ENCODE data around the gene UGP2.

DNA sequence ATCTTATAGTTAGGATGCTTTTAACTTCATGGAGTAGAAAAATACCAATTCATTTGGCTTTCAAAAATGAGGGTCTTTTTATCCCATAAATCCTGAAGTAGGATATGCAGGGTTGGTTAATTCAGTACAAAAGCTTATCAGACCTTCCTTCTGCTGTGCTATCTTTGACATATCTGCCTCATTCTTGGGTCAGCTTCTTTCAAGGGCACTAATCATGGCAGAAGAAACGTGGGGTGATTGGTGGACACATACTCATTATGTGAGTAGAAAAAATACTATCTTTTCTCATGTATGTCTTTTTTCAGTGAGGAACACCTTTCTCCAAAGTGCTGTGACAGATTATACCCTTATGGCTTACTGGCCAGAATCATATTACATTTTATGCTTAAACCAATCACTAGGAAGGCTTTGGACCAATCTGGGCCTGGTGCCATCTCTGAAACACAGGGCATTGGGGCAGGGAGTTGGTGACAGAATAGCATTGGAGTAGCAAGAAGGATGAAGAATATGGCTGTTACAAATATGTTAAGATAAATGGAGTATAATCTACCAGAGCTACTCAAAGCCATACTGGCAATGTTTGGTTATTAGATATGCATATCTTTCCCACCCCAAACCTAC, 10.1 kb downstream of the UGP2 start:
- TF ChIP-seq, protein P1, sequence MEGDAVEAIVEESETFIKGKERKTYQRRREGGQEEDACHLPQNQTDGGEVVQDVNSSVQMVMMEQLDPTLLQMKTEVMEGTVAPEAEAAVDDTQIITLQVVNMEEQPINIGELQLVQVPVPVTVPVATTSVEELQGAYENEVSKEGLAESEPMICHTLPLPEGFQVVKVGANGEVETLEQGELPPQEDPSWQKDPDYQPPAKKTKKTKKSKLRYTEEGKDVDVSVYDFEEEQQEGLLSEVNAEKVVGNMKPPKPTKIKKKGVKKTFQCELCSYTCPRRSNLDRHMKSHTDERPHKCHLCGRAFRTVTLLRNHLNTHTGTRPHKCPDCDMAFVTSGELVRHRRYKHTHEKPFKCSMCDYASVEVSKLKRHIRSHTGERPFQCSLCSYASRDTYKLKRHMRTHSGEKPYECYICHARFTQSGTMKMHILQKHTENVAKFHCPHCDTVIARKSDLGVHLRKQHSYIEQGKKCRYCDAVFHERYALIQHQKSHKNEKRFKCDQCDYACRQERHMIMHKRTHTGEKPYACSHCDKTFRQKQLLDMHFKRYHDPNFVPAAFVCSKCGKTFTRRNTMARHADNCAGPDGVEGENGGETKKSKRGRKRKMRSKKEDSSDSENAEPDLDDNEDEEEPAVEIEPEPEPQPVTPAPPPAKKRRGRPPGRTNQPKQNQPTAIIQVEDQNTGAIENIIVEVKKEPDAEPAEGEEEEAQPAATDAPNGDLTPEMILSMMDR (IDR thresholded peaks at IDR 0.05; ENCODE audit: low read depth, low read length, missing input control): no peak
- TF ChIP-seq, protein P2, sequence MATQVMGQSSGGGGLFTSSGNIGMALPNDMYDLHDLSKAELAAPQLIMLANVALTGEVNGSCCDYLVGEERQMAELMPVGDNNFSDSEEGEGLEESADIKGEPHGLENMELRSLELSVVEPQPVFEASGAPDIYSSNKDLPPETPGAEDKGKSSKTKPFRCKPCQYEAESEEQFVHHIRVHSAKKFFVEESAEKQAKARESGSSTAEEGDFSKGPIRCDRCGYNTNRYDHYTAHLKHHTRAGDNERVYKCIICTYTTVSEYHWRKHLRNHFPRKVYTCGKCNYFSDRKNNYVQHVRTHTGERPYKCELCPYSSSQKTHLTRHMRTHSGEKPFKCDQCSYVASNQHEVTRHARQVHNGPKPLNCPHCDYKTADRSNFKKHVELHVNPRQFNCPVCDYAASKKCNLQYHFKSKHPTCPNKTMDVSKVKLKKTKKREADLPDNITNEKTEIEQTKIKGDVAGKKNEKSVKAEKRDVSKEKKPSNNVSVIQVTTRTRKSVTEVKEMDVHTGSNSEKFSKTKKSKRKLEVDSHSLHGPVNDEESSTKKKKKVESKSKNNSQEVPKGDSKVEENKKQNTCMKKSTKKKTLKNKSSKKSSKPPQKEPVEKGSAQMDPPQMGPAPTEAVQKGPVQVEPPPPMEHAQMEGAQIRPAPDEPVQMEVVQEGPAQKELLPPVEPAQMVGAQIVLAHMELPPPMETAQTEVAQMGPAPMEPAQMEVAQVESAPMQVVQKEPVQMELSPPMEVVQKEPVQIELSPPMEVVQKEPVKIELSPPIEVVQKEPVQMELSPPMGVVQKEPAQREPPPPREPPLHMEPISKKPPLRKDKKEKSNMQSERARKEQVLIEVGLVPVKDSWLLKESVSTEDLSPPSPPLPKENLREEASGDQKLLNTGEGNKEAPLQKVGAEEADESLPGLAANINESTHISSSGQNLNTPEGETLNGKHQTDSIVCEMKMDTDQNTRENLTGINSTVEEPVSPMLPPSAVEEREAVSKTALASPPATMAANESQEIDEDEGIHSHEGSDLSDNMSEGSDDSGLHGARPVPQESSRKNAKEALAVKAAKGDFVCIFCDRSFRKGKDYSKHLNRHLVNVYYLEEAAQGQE (IDR thresholded peaks at IDR 0.05): no peak
- TF ChIP-seq, protein P3, sequence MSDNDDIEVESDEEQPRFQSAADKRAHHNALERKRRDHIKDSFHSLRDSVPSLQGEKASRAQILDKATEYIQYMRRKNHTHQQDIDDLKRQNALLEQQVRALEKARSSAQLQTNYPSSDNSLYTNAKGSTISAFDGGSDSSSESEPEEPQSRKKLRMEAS (IDR thresholded peaks at IDR 0.05): no peak
- TF ChIP-seq JUND (IDR thresholded peaks at IDR 0.05) (no peak), YY1 (IDR thresholded peaks at IDR 0.05) (no peak), GABPA (IDR thresholded peaks at IDR 0.05 in 1 of 2, conservative IDR thresholded peaks at IDR 0.05 in 1 of 2) (no peak), RAD21 (IDR thresholded peaks at IDR 0.05) (no peak)
- TF ChIP-seq, protein P4, sequence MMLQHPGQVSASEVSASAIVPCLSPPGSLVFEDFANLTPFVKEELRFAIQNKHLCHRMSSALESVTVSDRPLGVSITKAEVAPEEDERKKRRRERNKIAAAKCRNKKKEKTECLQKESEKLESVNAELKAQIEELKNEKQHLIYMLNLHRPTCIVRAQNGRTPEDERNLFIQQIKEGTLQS (IDR thresholded peaks at IDR 0.05): no peak

Measured in liver (tissue), 3 donors.